ENCODE results near the gene SULF2. TPM values are rescaled to one million over a fixed set of nuclear protein-coding genes. Genes with fewer than 3 reads are reported as not detected.
A peak's percentile ranks its signal among the peaks of the same experiment; 100 is the strongest.

SULF2 gene
- total and polyA plus RNA-seq, 3 donors from 2014 or later, result 61.5 to 117 (median 95.6) TPM

- 76 to 78% methylated on average over 4 of the region's 4 CpGs for WGBS, 2 donors
- H3K4me3 ChIP-seq, result no peak overlapping the region
- H3K36me3 ChIP-seq (ENCODE audit: low read depth, missing control alignments), result no peaks in the 10 kb centered on the region
- TF ChIP-seq POLR2A (IDR thresholded peaks at IDR 0.05) (no peak), CTCF (IDR thresholded peaks at IDR 0.05) (no peak)
- DNase-seq, result no peak
- no peaks in the 10 kb centered on the region for H3K27me3 ChIP-seq
- intact Hi-C loops (cut with DNase I; ENCODE audit: low total_unique reads), result no loop called here
- no peak overlapping the region for H3K27ac ChIP-seq
- no peaks in the 10 kb centered on the region for H3K9me3 ChIP-seq
- H3K4me1 ChIP-seq, result peaks cover 6% of the 10 kb centered on the region
Measured at GRCh38 chr20:47718398-47718797, 66.9 kb downstream of the SULF2 start.

GRCh38 chr20:47717421-47717820, 67.9 kb downstream of the SULF2 start:
- H3K4me1 ChIP-seq, result peaks cover 13% of the 10 kb centered on the region

GRCh38 chr20:47713878-47714450, 71.3 kb downstream of the SULF2 start:
- DNase-seq, result peak; percentile 70
- TF ChIP-seq CTCF (IDR thresholded peaks at IDR 0.05), result no peak
- no peak for TF ChIP-seq POLR2A (IDR thresholded peaks at IDR 0.05)
- Histone ChIP-seq H3K36me3 (ENCODE audit: low read depth, missing control alignments) (no peaks in the 10 kb centered on the region), H3K4me1 (peaks cover 34% of the 10 kb centered on the region), H3K9me3 (no peaks in the 10 kb centered on the region), H3K27ac (peak overlapping the region in 1 of 2 donors; percentile 43), H3K4me3 (no peak overlapping the region), H3K27me3 (no peaks in the 10 kb centered on the region)
- 65 to 68% methylated on average over 26 of the region's 26 CpGs for WGBS, 2 donors
- intact Hi-C loops (cut with DNase I; ENCODE audit: low total_unique reads), result no loop called here

More at GRCh38 chr20:47717421-47717820, 67.9 kb downstream of the SULF2 start:
- TF ChIP-seq CTCF (IDR thresholded peaks at IDR 0.05) (no peak), POLR2A (IDR thresholded peaks at IDR 0.05) (no peak)
- Histone ChIP-seq H3K9me3 (no peaks in the 10 kb centered on the region), H3K4me3 (no peak overlapping the region), H3K27ac (no peak overlapping the region), H3K27me3 (no peaks in the 10 kb centered on the region), H3K36me3 (ENCODE audit: low read depth, missing control alignments) (no peaks in the 10 kb centered on the region)
- WGBS, 2 donors, result 48 to 49% methylated on average over 9 to 10 of the region's 10 CpGs
- DNase-seq, result no peak
- intact Hi-C loops (cut with DNase I; ENCODE audit: low total_unique reads), result no loop called here

DNA sequence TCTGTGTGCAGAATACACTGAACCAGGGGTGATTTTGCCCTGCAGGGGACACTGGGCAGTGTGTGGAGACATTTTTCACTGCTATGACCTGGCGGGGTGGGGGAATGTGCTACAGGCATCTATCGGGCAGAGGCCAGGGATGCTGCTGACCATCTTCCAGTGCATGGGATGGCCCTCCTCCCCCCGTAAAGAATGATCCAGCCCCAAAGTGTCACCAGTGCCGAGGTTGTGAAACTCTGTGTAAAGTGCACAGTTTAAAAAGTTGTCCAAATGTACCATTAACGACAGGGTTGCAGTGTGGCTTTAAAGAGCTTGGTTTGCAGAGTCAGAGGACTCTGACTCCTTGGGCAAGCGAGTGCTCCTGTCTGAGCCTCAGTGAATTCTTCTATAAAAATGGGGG, 72.1 kb downstream of the SULF2 start:
- no peak overlapping the region for H3K27ac ChIP-seq
- WGBS, 2 donors, result 62 to 67% methylated on average over 6 of the region's 6 CpGs
- no peak overlapping the region for H3K4me3 ChIP-seq
- intact Hi-C loops (cut with DNase I; ENCODE audit: low total_unique reads), result no loop called here
- no peak for DNase-seq
- no peaks in the 10 kb centered on the region for H3K27me3 ChIP-seq
- TF ChIP-seq CTCF (IDR thresholded peaks at IDR 0.05), result no peak
- no peak for TF ChIP-seq POLR2A (IDR thresholded peaks at IDR 0.05)
- H3K36me3 ChIP-seq (ENCODE audit: low read depth, missing control alignments), result no peaks in the 10 kb centered on the region
- H3K9me3 ChIP-seq, result no peaks in the 10 kb centered on the region
- H3K4me1 ChIP-seq, result peaks cover 37% of the 10 kb centered on the region

Data from testis (tissue), 3 donors.